ENCODE data around the gene ITGAD.
A peak's percentile ranks its signal among the peaks of the same experiment; 100 is the strongest.

Gene ITGAD

GRCh38 chr16:31458844-31459686, 65.9 kb downstream of the ITGAD start, which contains the start of gene ARMC5:
Gene ARMC5, plus strand, starts transcription at chr16:31459501. Its CDS starts 24 bp downstream, at chr16:31459525.
- DNase-seq (ENCODE audit: low read depth, low spot score), result peak; percentile 94

- DNase-seq (ENCODE audit: low read depth, low spot score), result peak; percentile 100
Measured at GRCh38 chr16:31459687-31460581, 66.8 kb downstream of the ITGAD start.

GRCh38 chr16:31460582-31461002, 67.5 kb downstream of the ITGAD start:
- no peak for DNase-seq (ENCODE audit: low read depth, low spot score)

GRCh38 chr16:31461201-31461920, 68.2 kb downstream of the ITGAD start:
- no peak for DNase-seq (ENCODE audit: low read depth, low spot score)

- no peak for DNase-seq (ENCODE audit: low read depth, low spot score)
Measured at GRCh38 chr16:31461921-31462804, 69.0 kb downstream of the ITGAD start.

GRCh38 chr16:31464348-31464769, 71.2 kb downstream of the ITGAD start:
- DNase-seq (ENCODE audit: low read depth, low spot score), result no peak

- no peak for DNase-seq (ENCODE audit: low read depth, low spot score)
Measured at GRCh38 chr16:31464781-31465260, 71.7 kb downstream of the ITGAD start.

GRCh38 chr16:31465788-31466370, 72.7 kb downstream of the ITGAD start:
- DNase-seq (ENCODE audit: low read depth, low spot score), result no peak

- DNase-seq (ENCODE audit: low read depth, low spot score), result no peak
Measured at GRCh38 chr16:31466381-31466841, 73.3 kb downstream of the ITGAD start.

GRCh38 chr16:31467151-31467773, 74.1 kb downstream of the ITGAD start:
- DNase-seq (ENCODE audit: low read depth, low spot score), result no peak

- no peak for DNase-seq (ENCODE audit: low read depth, low spot score)
Measured at GRCh38 chr16:31467858-31468257, 74.7 kb downstream of the ITGAD start.

GRCh38 chr16:31470615-31471014, 77.5 kb downstream of the ITGAD start:
- DNase-seq (ENCODE audit: low read depth, low spot score), result no peak

GRCh38 chr16:31471241-31471874, 78.2 kb downstream of the ITGAD start:
- DNase-seq (ENCODE audit: low read depth, low spot score), result no peak

- no peak for DNase-seq (ENCODE audit: low read depth, low spot score)
Measured at GRCh38 chr16:31471875-31472708, 79.0 kb downstream of the ITGAD start, which contains the start of gene TGFB1I1. Gene TGFB1I1, plus strand, starts transcription at chr16:31472152. Its CDS starts 37 bp downstream, at chr16:31472189.

GRCh38 chr16:31472709-31473203, 79.6 kb downstream of the ITGAD start:
- DNase-seq (ENCODE audit: low read depth, low spot score), result no peak

- no peak for DNase-seq (ENCODE audit: low read depth, low spot score)
Measured at GRCh38 chr16:31473264-31473984, 80.3 kb downstream of the ITGAD start.

GRCh38 chr16:31474173-31474714, 81.1 kb downstream of the ITGAD start:
- no peak for DNase-seq (ENCODE audit: low read depth, low spot score)

Data from activated naive CD8-positive, alpha-beta T cell treated with anti-CD3 and anti-CD28 coated beads, Interleukin-2, amount 50 U/mL, for 16 hours (primary cell).